PC-3 (cell line): ENCODE results near the gene HOXC13. TPM values are rescaled to one million over a fixed set of nuclear protein-coding genes. Genes with fewer than 3 reads are reported as not detected.
A peak's percentile ranks its signal among the peaks of the same experiment; 100 is the strongest.

ENCODE experiments used
- ATAC-seq: fragments of 200-7000 bp; cut with Tn5 transposase; 2 replicates; pipeline ENCODE4 v1.9.1; 2020; ENCODE audit warnings: mild to moderate bottlenecking, moderate library complexity
- BruUV-seq: library from RNA; stranded (reverse); fragments of 400-500 nt; replicated peaks from 2 replicates; lab custom pipeline; 2021; lab: Mats Ljungman, UMichigan
- CTCF ChIA-PET: fragments of 300-600 bp; sonication (Branson Sonifier 250); formaldehyde crosslinking; loops from one replicate; lab custom pipeline; 2022; ENCODE audit warnings: antibody characterized with exemption; lab: Charles Lee
- POLR2A ChIA-PET: fragments of 300-600 bp; sonication (Branson Sonifier 250); formaldehyde crosslinking; loops from one replicate; lab custom pipeline; 2022; ENCODE audit warnings: antibody characterized with exemption; ENCODE audit not compliant: unreplicated experiment; lab: Charles Lee
- DNase-seq: peaks from one replicate; pipeline ENCODE4 v3.0.0-alpha.2; 2015
- H2AFZ ChIP-seq: fragments of 300-600 bp; sonication (generic); 2 replicates; pipeline ENCODE4 v1.6.0; 2016; ENCODE audit warnings: antibody characterized with exemption, low read length
- H3F3A ChIP-seq: fragments of 300-600 bp; sonication (generic); one replicate; pipeline ENCODE4 v1.6.0; 2017; ENCODE audit warnings: antibody characterized with exemption, low read length, control low read depth, mild to moderate bottlenecking; ENCODE audit not compliant: unreplicated experiment
- H3K27ac ChIP-seq: fragments of 300-600 bp; sonication (generic); 2 replicates; pipeline ENCODE4 v1.5.1; 2016; ENCODE audit warnings: mild to moderate bottlenecking, low read length
- H3K27me3 ChIP-seq: fragments of 300-600 bp; sonication (generic); 2 replicates; pipeline ENCODE4 v1.6.1; 2016; ENCODE audit warnings: low read length, mixed read lengths
- H3K36me3 ChIP-seq: fragments of 300-600 bp; sonication (generic); 2 replicates; pipeline ENCODE4 v1.6.1; 2016; ENCODE audit warnings: low read depth, mixed run types, low read length, mixed read lengths
- H3K4me1 ChIP-seq: fragments of 300-600 bp; sonication (generic); 2 replicates; pipeline ENCODE4 v1.5.1; 2016; ENCODE audit warnings: low read length; ENCODE audit not compliant: insufficient read depth
- H3K4me2 ChIP-seq: fragments of 300-600 bp; sonication (generic); 2 replicates; pipeline ENCODE4 v1.6.0; 2016; ENCODE audit warnings: low read length
- H3K4me3 ChIP-seq: fragments of 300-600 bp; sonication (generic); 2 replicates; pipeline ENCODE4 v1.5.1; 2016; ENCODE audit warnings: mild to moderate bottlenecking, low read length, mixed read lengths
- H3K79me2 ChIP-seq: fragments of 300-600 bp; sonication (generic); 2 replicates; pipeline ENCODE4 v1.6.1; 2017; ENCODE audit warnings: low read length, mixed read lengths
- H3K9ac ChIP-seq: fragments of 300-600 bp; sonication (generic); 2 replicates; pipeline ENCODE4 v1.6.0; 2016; ENCODE audit warnings: mild to moderate bottlenecking, low read length
- H3K9me2 ChIP-seq: fragments of 300-600 bp; sonication (generic); replicated peaks from 2 replicates; pipeline ENCODE4 v1.6.1; 2016; ENCODE audit warnings: mixed run types, low read length, mixed read lengths
- H3K9me3 ChIP-seq: fragments of 300-600 bp; sonication (generic); 2 replicates; pipeline ENCODE4 v1.6.1; 2016; ENCODE audit warnings: low read length, mixed read lengths
- H4K20me1 ChIP-seq: fragments of 300-600 bp; sonication (generic); 2 replicates; pipeline ENCODE4 v1.6.1; 2016; ENCODE audit warnings: low read length, mixed read lengths
- CTCF ChIP-seq: fragments of 300-600 bp; sonication (generic); conservative IDR thresholded peaks from 2 replicates; pipeline ENCODE4 v1.5.1; 2017; ENCODE audit warnings: antibody characterized with exemption, low read depth, mild to moderate bottlenecking, low read length
- EZH2 ChIP-seq: fragments of 300-600 bp; sonication (generic); IDR thresholded peaks from one replicate; pipeline ENCODE4 v1.6.1; 2017; ENCODE audit warnings: antibody characterized with exemption, mild to moderate bottlenecking, low read length; ENCODE audit not compliant: unreplicated experiment
- EZH2phosphoT487 ChIP-seq: fragments of 300-600 bp; sonication (generic); IDR thresholded peaks from 2 replicates; pipeline ENCODE4 v1.6.1; 2018; ENCODE audit warnings: mild to moderate bottlenecking, antibody characterized with exemption, low read length, borderline replicate concordance
- intact Hi-C: fragments of 100-400 bp; cut with micrococcal nuclease; formaldehyde crosslinking; loops from 2 replicates; pipeline ENCODE4 v1.9.0; 2023
- total RNA-seq: library from RNA; depleted of rRNA; stranded (reverse); fragments of >200 nt; gene quantifications from 2 replicates; pipeline ENCODE4 v1.2.3, GENCODE V29; 2014

HOXC13 gene
- total RNA-seq, 1 experiment from 2014 or later: 9.0 TPM

- peaks cover 47% of the 10 kb centered on the region for H3K4me1 ChIP-seq
- no peaks in the 10 kb centered on the region for H3K27me3 ChIP-seq
- no peaks in the 10 kb centered on the region for H3K9me3 ChIP-seq
- intact Hi-C loops: loop anchor here (1.0 to 5.0 kb wide), 2 partner anchors 46 to 221 kb away; no protein-coding TSS in a partner anchor
- no peaks in the 10 kb centered on the region for H3F3A ChIP-seq
- H4K20me1 ChIP-seq: no peaks in the 10 kb centered on the region
- peak overlapping the region; percentile 92 for H2AFZ ChIP-seq
- H3K79me2 ChIP-seq: peaks cover 32% of the 10 kb centered on the region
- no peak for DNase-seq
- peak overlapping the region; percentile 37; the same call in 1 of the 2 replicates for H3K9ac ChIP-seq
- no TSS peak for BruUV-seq
- peak; percentile 1; the same call in 1 of the 2 replicates for ATAC-seq
- H3K9me2 ChIP-seq: no peaks in the 10 kb centered on the region
- ChIA-PET CTCF (interaction anchor here (0.6 kb wide), 1 partner anchor 298 kb away, joined by 3 read pairs; no protein-coding TSS in a partner anchor), POLR2A (no interaction called here)
- TF ChIP-seq EZH2phosphoT487 (no peak), CTCF (no peak), EZH2 (no peak)
- peak overlapping the region; percentile 74 for H3K4me3 ChIP-seq
- peak overlapping the region; percentile 96 for H3K4me2 ChIP-seq
- no peak overlapping the region for H3K27ac ChIP-seq
- H3K36me3 ChIP-seq: no peaks in the 10 kb centered on the region
Observed at GRCh38 chr12:53988541-53989226, 50.1 kb downstream of the HOXC13 start.

DNA sequence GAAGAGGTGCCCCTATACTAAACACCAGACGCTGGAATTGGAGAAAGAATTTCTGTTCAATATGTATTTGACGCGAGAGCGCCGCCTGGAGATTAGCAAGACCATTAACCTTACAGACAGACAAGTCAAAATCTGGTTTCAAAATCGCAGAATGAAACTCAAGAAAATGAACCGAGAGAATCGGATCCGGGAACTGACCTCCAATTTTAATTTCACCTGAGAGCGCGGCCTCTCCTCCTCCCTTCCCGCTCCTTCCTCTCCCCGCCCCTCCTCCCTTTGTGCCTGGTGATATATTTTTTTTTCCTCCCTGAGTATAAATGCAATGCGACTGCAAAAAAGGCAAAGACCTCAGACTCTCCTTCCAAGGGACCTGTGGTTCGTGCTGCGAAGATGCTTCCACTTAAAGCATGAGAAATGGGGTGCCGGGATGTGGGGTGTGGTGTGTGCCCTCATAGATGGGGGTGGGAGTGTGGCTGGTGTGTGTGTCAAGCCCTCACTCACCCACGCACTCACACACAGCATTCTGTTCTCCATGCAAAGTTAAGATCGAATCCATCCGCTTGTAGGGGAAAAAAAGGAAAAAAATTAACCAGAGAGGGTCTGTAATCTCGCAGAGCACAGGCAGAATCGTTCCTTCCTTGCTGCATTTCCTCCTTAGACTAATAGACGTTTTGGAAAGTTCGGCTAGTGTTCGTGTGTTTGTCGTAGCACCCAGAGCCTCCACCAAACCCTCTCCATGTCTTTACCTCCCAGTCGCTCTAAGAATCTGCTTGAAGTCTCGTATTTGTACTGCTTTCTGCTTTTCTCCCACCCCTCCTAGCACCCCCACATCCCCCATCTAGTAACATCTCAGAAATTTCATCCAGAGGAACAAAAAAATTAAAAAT is 50.8 kb downstream of the HOXC13 start:
- no peaks in the 10 kb centered on the region for H3K9me3 ChIP-seq
- DNase-seq (peak; percentile 77), ATAC-seq (peak; percentile 40)
- intact Hi-C loops: loop anchor here (1.0 to 5.0 kb wide), 2 partner anchors 47 to 222 kb away; no protein-coding TSS in a partner anchor
- no TSS peak for BruUV-seq
- H3K27me3 ChIP-seq: no peaks in the 10 kb centered on the region
- ChIA-PET POLR2A (interaction anchor here (0.6 kb wide), 1 partner anchor 228 kb away, joined by 5 read pairs; no protein-coding TSS in a partner anchor), CTCF (interaction anchor here (0.6 kb wide), 2 partner anchors 10 to 51 kb away, joined by 3 to 4 read pairs; no protein-coding TSS in a partner anchor)
- no peaks in the 10 kb centered on the region for H3F3A ChIP-seq
- peak; percentile 78 for TF ChIP-seq CTCF
- no peak for TF ChIP-seq EZH2
- H3K36me3 ChIP-seq: no peaks in the 10 kb centered on the region
- H4K20me1 ChIP-seq: no peaks in the 10 kb centered on the region
- H3K4me1 ChIP-seq: peaks cover 50% of the 10 kb centered on the region
- peak overlapping the region; percentile 92 for H2AFZ ChIP-seq
- H3K27ac ChIP-seq: peak overlapping the region; percentile 35
- peak overlapping the region; percentile 37; the same call in 1 of the 2 replicates for H3K9ac ChIP-seq
- peak overlapping the region; percentile 96 for H3K4me2 ChIP-seq
- H3K9me2 ChIP-seq: no peaks in the 10 kb centered on the region
- H3K4me3 ChIP-seq: peak overlapping the region; percentile 74
- H3K79me2 ChIP-seq: peaks cover 40% of the 10 kb centered on the region
